HUES64 (cell line): ENCODE data around the gene GBX1.
A peak's percentile ranks its signal among the peaks of the same experiment; 100 is the strongest.

Experiments used
- H3K27ac ChIP-seq: 2 replicates; pipeline ENCODE4 v1.7.0; 2013; ENCODE audit warnings: low read depth, low read length, inconsistent platforms
- H3K27me3 ChIP-seq: 2 replicates; pipeline ENCODE4 v1.6.1; 2013; ENCODE audit warnings: mild to moderate bottlenecking, low read length; ENCODE audit not compliant: insufficient read depth
- H3K36me3 ChIP-seq: 2 replicates; pipeline ENCODE4 v1.6.1; 2013; ENCODE audit warnings: mild to moderate bottlenecking, low read length; ENCODE audit not compliant: insufficient read depth
- H3K4me1 ChIP-seq: 2 replicates; pipeline ENCODE4 v1.6.1; 2013; ENCODE audit warnings: mild to moderate bottlenecking, low read length, moderate library complexity; ENCODE audit not compliant: insufficient read depth
- H3K4me3 ChIP-seq: 2 replicates; pipeline ENCODE4 v1.5.1; 2013; ENCODE audit warnings: mild to moderate bottlenecking, low read length, moderate library complexity
- H3K9ac ChIP-seq: 2 replicates; pipeline ENCODE4 v1.6.1; 2013; ENCODE audit warnings: mild to moderate bottlenecking, low read depth, low read length
- H3K9me3 ChIP-seq: 2 replicates; pipeline ENCODE4 v1.6.1; 2013; ENCODE audit warnings: low read depth, low read length; ENCODE audit not compliant: insufficient read depth
- WGBS: fragments of 150-250, 120-280 bp; methylation state at CpG from one replicate; pipeline ENCODE4 v1.1.7; 2013; ENCODE audit warnings: missing lambda C conversion rate; 5-methylcytosine and 5-hydroxymethylcytosine counted together

GBX1 gene

DNA sequence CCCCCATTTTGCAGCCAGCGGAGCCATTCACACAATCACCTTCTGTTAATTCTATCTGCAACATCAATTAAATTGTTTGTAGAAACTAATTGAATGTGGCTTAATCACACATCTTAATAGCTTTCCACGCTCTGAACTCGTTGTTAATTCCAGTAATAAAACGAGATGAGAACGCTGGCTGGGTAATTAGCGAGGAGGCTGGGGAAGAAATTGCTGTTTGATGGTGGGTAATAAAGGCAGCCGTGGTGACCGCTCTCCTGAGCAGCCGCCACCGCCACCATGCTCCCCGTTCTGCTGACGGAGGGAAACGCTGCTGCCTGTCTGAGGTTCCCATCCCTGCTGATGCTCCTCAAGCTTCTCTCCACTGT lies 36.3 kb downstream of the GBX1 start:
- Histone ChIP-seq H3K9me3 (no peaks in the 10 kb centered on the region), H3K9ac (no peak overlapping the region), H3K36me3 (peaks cover 63% of the 10 kb centered on the region), H3K4me3 (no peak overlapping the region), H3K27me3 (peaks cover 11% of the 10 kb centered on the region), H3K4me1 (peaks cover 6% of the 10 kb centered on the region; the same call in 1 of the 2 replicates), H3K27ac (no peak overlapping the region)
- WGBS = 98% methylated on average over 13 of the region's 13 CpGs

DNA sequence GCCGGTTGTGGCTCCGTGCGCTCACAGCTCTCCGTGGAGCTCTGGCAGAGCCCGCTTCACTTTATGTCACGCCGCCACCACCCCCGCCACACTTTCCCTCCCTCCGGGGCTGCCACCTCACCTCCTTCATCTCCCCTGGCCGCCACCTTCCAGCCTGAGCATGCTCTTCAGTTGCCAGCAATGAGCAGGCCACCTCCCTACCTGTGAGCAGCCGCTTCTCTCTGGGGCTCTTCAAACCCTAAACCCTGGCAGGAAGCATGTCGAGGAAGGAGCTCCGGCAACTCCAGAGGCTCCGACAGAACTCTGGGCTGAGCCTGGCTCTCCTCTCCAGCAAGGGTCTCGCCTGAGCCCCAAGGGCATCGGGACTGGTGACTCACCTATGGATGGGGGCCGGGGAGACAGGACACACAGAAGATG lies 36.7 kb downstream of the GBX1 start:
- Histone ChIP-seq H3K9ac (no peak overlapping the region), H3K36me3 (peaks cover 58% of the 10 kb centered on the region), H3K27me3 (peaks cover 11% of the 10 kb centered on the region), H3K27ac (no peak overlapping the region), H3K4me3 (no peak overlapping the region), H3K4me1 (peaks cover 6% of the 10 kb centered on the region; the same call in 1 of the 2 replicates), H3K9me3 (no peaks in the 10 kb centered on the region)
- WGBS = 95% methylated on average over 17 of the region's 17 CpGs

- WGBS = 96% methylated on average over 9 of the region's 9 CpGs
Observed at GRCh38 chr7:151129960-151130591, 37.4 kb downstream of the GBX1 start.

GRCh38 chr7:151129117-151129959 lies 38.2 kb downstream of the GBX1 start:
- Histone ChIP-seq H3K9ac (no peak overlapping the region), H3K27me3 (peaks cover 21% of the 10 kb centered on the region), H3K27ac (no peak overlapping the region), H3K36me3 (peaks cover 46% of the 10 kb centered on the region), H3K4me1 (peaks cover 10% of the 10 kb centered on the region; the same call in 1 of the 2 replicates), H3K4me3 (no peak overlapping the region), H3K9me3 (no peaks in the 10 kb centered on the region)
- 89% methylated on average over 27 of the region's 28 CpGs for WGBS

More at GRCh38 chr7:151129960-151130591, 37.4 kb downstream of the GBX1 start:
- Histone ChIP-seq H3K27ac (no peak overlapping the region), H3K4me3 (no peak overlapping the region), H3K27me3 (peaks cover 14% of the 10 kb centered on the region), H3K36me3 (peaks cover 53% of the 10 kb centered on the region), H3K9me3 (no peaks in the 10 kb centered on the region), H3K9ac (no peak overlapping the region), H3K4me1 (peaks cover 8% of the 10 kb centered on the region; the same call in 1 of the 2 replicates)

DNA sequence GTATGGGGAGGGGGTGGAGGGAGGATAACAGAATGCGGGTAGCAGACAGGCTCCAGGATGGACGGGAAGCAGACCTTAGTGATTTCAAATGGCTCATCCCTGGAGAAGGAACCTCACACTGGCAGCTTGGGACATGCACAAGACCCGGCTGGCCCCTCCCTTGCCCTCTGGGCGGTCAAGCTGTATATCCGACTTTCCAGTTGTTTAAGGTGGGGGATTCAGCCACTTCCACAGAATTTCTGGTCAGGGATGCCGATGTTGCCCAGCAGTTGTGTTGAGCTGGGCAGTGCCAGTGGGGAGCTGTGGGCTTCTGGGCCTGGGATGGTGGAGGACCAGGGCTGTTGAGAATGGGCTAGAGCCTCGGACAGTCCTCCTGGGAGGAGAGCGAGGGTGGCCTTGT lies 38.8 kb downstream of the GBX1 start:
- 91% methylated on average over 8 of the region's 8 CpGs for WGBS

GRCh38 chr7:151128144-151128543 lies 39.4 kb downstream of the GBX1 start:
- H3K9ac ChIP-seq = no peak overlapping the region

More for the DNA sequence above, 38.8 kb downstream of the GBX1 start:
- H3K4me3 ChIP-seq = no peak overlapping the region
- H3K36me3 ChIP-seq = peaks cover 41% of the 10 kb centered on the region
- H3K9me3 ChIP-seq = no peaks in the 10 kb centered on the region
- H3K4me1 ChIP-seq = peaks cover 10% of the 10 kb centered on the region; the same call in 1 of the 2 replicates
- no peak overlapping the region for H3K27ac ChIP-seq
- H3K27me3 ChIP-seq = peaks cover 24% of the 10 kb centered on the region
- no peak overlapping the region for H3K9ac ChIP-seq

GRCh38 chr7:151126491-151127137 lies 40.9 kb downstream of the GBX1 start:
- H3K9me3 ChIP-seq = no peaks in the 10 kb centered on the region
- H3K9ac ChIP-seq = no peak overlapping the region
- H3K27me3 ChIP-seq = peaks cover 24% of the 10 kb centered on the region
- H3K36me3 ChIP-seq = peaks cover 35% of the 10 kb centered on the region
- H3K4me1 ChIP-seq = peaks cover 10% of the 10 kb centered on the region; the same call in 1 of the 2 replicates
- WGBS = 41% methylated on average over 18 of the region's 19 CpGs
- H3K27ac ChIP-seq = no peak overlapping the region
- peak overlapping the region; percentile 62 for H3K4me3 ChIP-seq

More at GRCh38 chr7:151128144-151128543, 39.4 kb downstream of the GBX1 start:
- peaks cover 24% of the 10 kb centered on the region for H3K27me3 ChIP-seq
- H3K9me3 ChIP-seq = no peaks in the 10 kb centered on the region
- H3K27ac ChIP-seq = no peak overlapping the region
- peaks cover 10% of the 10 kb centered on the region; the same call in 1 of the 2 replicates for H3K4me1 ChIP-seq
- peaks cover 37% of the 10 kb centered on the region for H3K36me3 ChIP-seq
- 88% methylated on average over 14 of the region's 14 CpGs for WGBS
- H3K4me3 ChIP-seq = no peak overlapping the region

GRCh38 chr7:151125846-151126481 lies 41.5 kb downstream of the GBX1 start:
- Histone ChIP-seq H3K9me3 (no peaks in the 10 kb centered on the region), H3K9ac (peak overlapping the region; percentile 35; the same call in 1 of the 2 replicates), H3K36me3 (peaks cover 31% of the 10 kb centered on the region), H3K27me3 (peaks cover 24% of the 10 kb centered on the region), H3K4me1 (peaks cover 10% of the 10 kb centered on the region; the same call in 1 of the 2 replicates), H3K4me3 (peak overlapping the region; percentile 62), H3K27ac (peak overlapping the region; percentile 80; the same call in 1 of the 2 replicates)
- WGBS = 1% methylated on average over 56 of the region's 58 CpGs

GRCh38 chr7:151125470-151125845 lies 42.0 kb downstream of the GBX1 start:
- H3K27ac ChIP-seq = peak overlapping the region; percentile 80; the same call in 1 of the 2 replicates
- H3K36me3 ChIP-seq = peaks cover 32% of the 10 kb centered on the region
- 0 out of 2 replicates have a peak overlapping the region, but pooled peaks have one; percentile 35 for H3K9ac ChIP-seq
- peak overlapping the region; percentile 62 for H3K4me3 ChIP-seq
- H3K27me3 ChIP-seq = peaks cover 24% of the 10 kb centered on the region
- peaks cover 10% of the 10 kb centered on the region; the same call in 1 of the 2 replicates for H3K4me1 ChIP-seq
- WGBS = 2% methylated on average over 22 of the region's 22 CpGs
- no peaks in the 10 kb centered on the region for H3K9me3 ChIP-seq

- H3K9me3 ChIP-seq = no peaks in the 10 kb centered on the region
- peak overlapping the region; percentile 62 for H3K4me3 ChIP-seq
- 83% methylated on average over 14 of the region's 14 CpGs for WGBS
- H3K4me1 ChIP-seq = peaks cover 10% of the 10 kb centered on the region; the same call in 1 of the 2 replicates
- no peak overlapping the region; the same call in 1 of the 2 replicates for H3K27ac ChIP-seq
- H3K9ac ChIP-seq = no peak overlapping the region
- H3K36me3 ChIP-seq = peaks cover 31% of the 10 kb centered on the region
- H3K27me3 ChIP-seq = peaks cover 24% of the 10 kb centered on the region
Observed at GRCh38 chr7:151124899-151125399, 42.5 kb downstream of the GBX1 start.
